Measurements from ENCODE around the gene PSMB9. TPM values are rescaled to one million over a fixed set of nuclear protein-coding genes. Genes with fewer than 3 reads are reported as not detected.
A peak's percentile ranks its signal among the peaks of the same experiment; 100 is the strongest.
"Not testable (repeated sequence)": the region's sequence is repeated elsewhere in the genome, so short reads cannot be mapped to it uniquely, and the experiment has no call there.

The PSMB9 gene
- total RNA-seq, 1 donor from 2014 or later = 7.8 TPM

DNA sequence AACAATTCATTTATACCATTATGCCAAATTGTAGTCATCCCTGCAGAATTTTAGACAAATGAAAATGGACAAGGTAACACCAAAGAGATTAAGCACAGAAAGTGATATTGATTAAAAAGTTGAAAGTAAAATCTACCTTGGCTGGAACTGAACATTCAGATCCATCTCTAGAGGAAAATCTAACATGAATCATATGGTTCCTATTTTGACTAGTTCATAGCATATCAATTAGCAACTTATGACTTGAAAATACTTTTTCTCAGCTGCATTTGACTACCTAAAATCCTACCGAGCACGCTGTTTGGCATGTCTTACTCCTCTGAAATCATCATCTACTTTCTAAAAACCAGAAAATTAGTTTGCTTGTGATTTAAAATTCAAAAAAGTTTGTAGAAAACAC, 22.6 kb downstream of the PSMB9 start:
- Histone ChIP-seq H3K9ac (ENCODE audit: low read depth in 1 of 3, low read length in 3 of 3) (no peak overlapping the region), H3K4me1 (ENCODE audit: control insufficient read depth in 3 of 3, insufficient read depth in 3 of 3, low read length in 3 of 3) (no peaks in the 10 kb centered on the region), H3K9me3 (ENCODE audit: control insufficient read depth in 3 of 3, low read length in 3 of 3) (no peaks in the 10 kb centered on the region), H3K36me3 (ENCODE audit: control insufficient read depth in 3 of 3, insufficient read depth in 3 of 3, low read length in 3 of 3) (no peaks in the 10 kb centered on the region), H3K4me3 (ENCODE audit: low read length in 3 of 3) (no peak overlapping the region), H3K27me3 (ENCODE audit: control insufficient read depth in 3 of 3, insufficient read depth in 3 of 3, low read length in 3 of 3) (peaks cover 6 to 7% (median 6%) of the 10 kb centered on the region in 3 donors), H3K27ac (ENCODE audit: low read depth, low read length) (no peak overlapping the region)

DNA sequence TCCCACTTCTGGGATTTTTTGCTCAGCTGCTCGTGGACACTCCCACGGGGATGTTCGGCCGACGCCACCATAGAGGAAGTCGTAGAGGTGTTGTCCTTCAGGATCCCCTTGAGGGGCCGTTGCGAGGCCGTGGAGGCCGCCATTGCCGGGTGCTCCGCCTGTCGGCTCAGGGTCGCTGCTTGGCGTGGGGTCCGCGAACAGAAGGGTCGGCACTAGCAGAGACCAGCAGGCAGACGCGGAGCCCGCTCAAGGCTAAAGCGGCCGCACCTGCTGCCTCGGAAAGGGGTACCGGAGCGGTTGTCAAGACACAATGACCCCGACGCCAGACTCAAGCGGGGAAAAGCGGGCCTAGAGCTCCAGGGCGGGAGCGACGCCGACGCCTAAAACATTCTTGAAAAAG, 25.7 kb downstream of the PSMB9 start:
- Histone ChIP-seq H3K27ac (ENCODE audit: low read depth, low read length) (no peak overlapping the region), H3K4me3 (ENCODE audit: low read length in 3 of 3) (no peak overlapping the region), H3K9me3 (ENCODE audit: control insufficient read depth in 3 of 3, low read length in 3 of 3) (no peaks in the 10 kb centered on the region), H3K36me3 (ENCODE audit: control insufficient read depth in 3 of 3, insufficient read depth in 3 of 3, low read length in 3 of 3) (no peaks in the 10 kb centered on the region), H3K27me3 (ENCODE audit: control insufficient read depth in 3 of 3, insufficient read depth in 3 of 3, low read length in 3 of 3) (peaks cover 6 to 7% (median 6%) of the 10 kb centered on the region in 3 donors), H3K9ac (ENCODE audit: low read depth in 1 of 3, low read length in 3 of 3) (no peak overlapping the region), H3K4me1 (ENCODE audit: control insufficient read depth in 3 of 3, insufficient read depth in 3 of 3, low read length in 3 of 3) (peaks cover 0 to 8% (median 0%) of the 10 kb centered on the region in 3 donors)

DNA sequence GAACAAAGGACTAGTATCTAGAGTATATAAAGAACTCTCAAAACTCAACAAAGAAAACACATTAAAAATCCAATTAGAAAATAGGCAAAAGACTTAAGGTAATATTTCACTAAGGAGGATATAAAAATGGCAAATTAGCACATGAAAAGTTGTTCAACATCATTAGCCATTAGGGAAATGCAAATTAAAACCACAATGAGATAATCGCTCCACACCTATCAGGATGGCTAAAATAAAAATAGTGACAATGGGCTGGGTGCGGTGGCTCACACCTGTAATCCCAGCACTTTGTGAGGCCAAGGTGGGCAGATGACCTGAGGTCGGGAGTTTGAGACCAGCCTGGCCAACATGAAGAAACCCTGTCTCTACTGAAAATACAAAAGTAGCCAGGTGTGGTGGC, 27.0 kb downstream of the PSMB9 start:
- not testable (repeated sequence) for H3K4me1 ChIP-seq (ENCODE audit: control insufficient read depth in 3 of 3, insufficient read depth in 3 of 3, low read length in 3 of 3)

DNA sequence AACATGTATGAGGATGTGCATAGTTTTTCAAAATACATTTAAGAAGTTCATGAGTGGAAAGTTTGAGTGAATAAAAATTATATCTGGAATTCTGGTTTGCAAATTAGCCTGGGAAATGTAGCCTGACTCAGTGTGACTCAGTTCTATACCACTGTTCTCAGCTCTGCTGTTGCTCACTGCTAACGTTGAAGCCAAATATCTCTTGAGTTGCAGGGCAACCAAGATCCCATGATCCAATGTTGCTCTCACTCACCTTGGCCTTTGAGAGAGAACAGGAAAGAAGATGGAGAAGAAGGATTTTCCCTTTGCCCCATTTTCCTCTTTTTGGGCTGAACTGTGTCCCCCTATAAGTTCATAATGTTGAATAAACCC, 28.9 kb downstream of the PSMB9 start:
- H3K27ac ChIP-seq (ENCODE audit: low read depth, low read length) = peak overlapping the region; percentile 42
- peaks cover 0 to 8% (median 0%) of the 10 kb centered on the region in 3 donors for H3K4me1 ChIP-seq (ENCODE audit: control insufficient read depth in 3 of 3, insufficient read depth in 3 of 3, low read length in 3 of 3)
- no peaks in the 10 kb centered on the region for H3K36me3 ChIP-seq (ENCODE audit: control insufficient read depth in 3 of 3, insufficient read depth in 3 of 3, low read length in 3 of 3)
- no peak overlapping the region for H3K4me3 ChIP-seq (ENCODE audit: low read length in 3 of 3)
- peaks cover 6 to 7% (median 6%) of the 10 kb centered on the region in 3 donors for H3K27me3 ChIP-seq (ENCODE audit: control insufficient read depth in 3 of 3, insufficient read depth in 3 of 3, low read length in 3 of 3)
- H3K9me3 ChIP-seq (ENCODE audit: control insufficient read depth in 3 of 3, low read length in 3 of 3) = no peaks in the 10 kb centered on the region
- H3K9ac ChIP-seq (ENCODE audit: low read depth in 1 of 3, low read length in 3 of 3) = no peak overlapping the region

More for the DNA sequence above, 27.0 kb downstream of the PSMB9 start:
- not testable (repeated sequence) for H3K36me3 ChIP-seq (ENCODE audit: control insufficient read depth in 3 of 3, insufficient read depth in 3 of 3, low read length in 3 of 3); H3K4me3 ChIP-seq (ENCODE audit: low read length in 3 of 3); H3K9me3 ChIP-seq (ENCODE audit: control insufficient read depth in 3 of 3, low read length in 3 of 3); H3K27me3 ChIP-seq (ENCODE audit: control insufficient read depth in 3 of 3, insufficient read depth in 3 of 3, low read length in 3 of 3); H3K9ac ChIP-seq (ENCODE audit: low read depth in 1 of 3, low read length in 3 of 3); H3K27ac ChIP-seq (ENCODE audit: low read depth, low read length)

DNA sequence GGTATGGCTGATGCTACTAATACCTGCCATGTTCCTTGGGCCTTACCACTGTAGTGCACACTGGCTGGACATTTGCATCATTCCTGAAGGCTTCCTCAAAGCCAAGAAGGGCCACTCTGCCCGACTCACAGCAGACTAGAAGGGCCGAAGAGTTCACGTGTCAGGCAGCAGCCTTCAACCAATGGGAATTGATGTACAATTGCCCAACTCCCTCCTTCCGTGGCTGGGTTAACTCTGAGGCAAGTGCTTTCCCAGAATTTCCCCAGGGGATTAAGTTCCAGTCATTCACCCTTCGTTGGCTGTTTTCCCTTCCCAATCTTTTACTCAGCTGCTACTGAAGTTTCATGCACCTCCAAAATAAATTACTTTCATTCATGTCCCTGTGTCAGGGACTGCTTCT, 29.8 kb downstream of the PSMB9 start:
- H3K9me3 ChIP-seq (ENCODE audit: control insufficient read depth in 3 of 3, low read length in 3 of 3) = no peaks in the 10 kb centered on the region
- H3K36me3 ChIP-seq (ENCODE audit: control insufficient read depth in 3 of 3, insufficient read depth in 3 of 3, low read length in 3 of 3) = no peaks in the 10 kb centered on the region
- H3K27ac ChIP-seq (ENCODE audit: low read depth, low read length) = peak overlapping the region; percentile 42
- peaks cover 6 to 7% (median 6%) of the 10 kb centered on the region in 3 donors for H3K27me3 ChIP-seq (ENCODE audit: control insufficient read depth in 3 of 3, insufficient read depth in 3 of 3, low read length in 3 of 3)
- H3K9ac ChIP-seq (ENCODE audit: low read depth in 1 of 3, low read length in 3 of 3) = no peak overlapping the region
- peaks cover 0 to 8% (median 0%) of the 10 kb centered on the region in 3 donors for H3K4me1 ChIP-seq (ENCODE audit: control insufficient read depth in 3 of 3, insufficient read depth in 3 of 3, low read length in 3 of 3)
- H3K4me3 ChIP-seq (ENCODE audit: low read length in 3 of 3) = no peak overlapping the region

DNA sequence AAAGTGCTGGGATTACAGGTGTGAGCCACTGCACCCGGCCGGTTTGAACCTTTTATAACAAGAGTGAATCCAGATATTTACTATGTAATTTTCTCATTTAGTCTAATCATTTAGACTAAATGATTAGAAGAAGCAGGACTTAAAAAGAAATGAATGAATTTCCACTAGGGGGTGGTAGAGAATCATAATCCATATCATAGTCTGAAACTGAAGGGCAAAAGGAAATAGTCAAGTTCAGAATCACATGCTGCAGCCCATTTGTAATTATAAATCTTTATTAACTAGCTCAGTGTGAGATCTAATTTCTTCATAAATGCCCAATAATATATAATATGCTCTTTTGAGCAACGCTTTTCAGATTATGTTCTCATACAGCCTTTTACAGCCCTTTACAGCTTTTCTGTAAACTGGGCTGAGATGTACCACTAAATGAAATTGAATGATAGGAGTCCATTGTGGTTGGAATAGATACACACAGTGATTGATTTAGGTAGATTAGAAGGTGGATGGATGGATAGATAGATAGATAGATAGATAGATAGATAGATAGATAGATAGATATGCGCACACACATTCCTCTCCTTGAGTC, 31.8 kb downstream of the PSMB9 start:
- H3K27ac ChIP-seq (ENCODE audit: low read depth, low read length) = no peak overlapping the region
- H3K4me3 ChIP-seq (ENCODE audit: low read length in 3 of 3) = no peak overlapping the region
- peaks cover 0 to 8% (median 0%) of the 10 kb centered on the region in 3 donors for H3K4me1 ChIP-seq (ENCODE audit: control insufficient read depth in 3 of 3, insufficient read depth in 3 of 3, low read length in 3 of 3)
- H3K27me3 ChIP-seq (ENCODE audit: control insufficient read depth in 3 of 3, insufficient read depth in 3 of 3, low read length in 3 of 3) = no peaks in the 10 kb centered on the region
- H3K9me3 ChIP-seq (ENCODE audit: control insufficient read depth in 3 of 3, low read length in 3 of 3) = no peaks in the 10 kb centered on the region
- no peak overlapping the region for H3K9ac ChIP-seq (ENCODE audit: low read depth in 1 of 3, low read length in 3 of 3)
- H3K36me3 ChIP-seq (ENCODE audit: control insufficient read depth in 3 of 3, insufficient read depth in 3 of 3, low read length in 3 of 3) = no peaks in the 10 kb centered on the region

DNA sequence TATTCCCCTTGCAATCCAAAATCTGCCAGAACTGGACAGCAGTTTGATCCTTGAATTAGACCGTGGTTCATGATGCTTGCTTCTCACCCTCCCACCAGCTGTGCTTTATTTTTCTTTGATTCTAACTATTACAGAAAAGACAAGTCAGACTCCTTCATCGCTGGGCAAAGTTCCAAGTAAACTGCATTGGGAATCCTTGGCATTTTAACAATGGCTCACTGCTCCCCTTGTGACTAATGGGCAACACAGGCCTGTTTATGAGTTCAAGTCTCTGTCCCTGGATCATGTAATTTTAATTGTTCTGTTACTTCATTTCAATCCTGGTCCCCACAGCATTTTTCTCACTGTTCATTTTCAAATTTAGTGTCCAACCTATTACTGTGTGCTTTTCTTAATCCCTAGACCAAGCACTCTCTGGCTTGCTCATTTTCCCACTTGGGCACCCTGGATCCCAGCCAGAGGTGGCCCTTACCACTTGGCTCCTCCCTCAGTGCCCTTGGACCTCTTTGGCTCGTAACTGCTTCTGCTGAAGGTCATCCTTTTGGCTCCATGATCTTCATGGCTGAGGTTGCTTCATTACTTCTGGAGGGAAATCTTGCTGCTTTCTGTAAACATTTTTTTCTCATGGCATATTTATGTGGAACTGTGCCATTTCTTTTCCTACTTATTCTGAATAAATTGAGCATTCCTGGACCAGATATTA, 32.8 kb downstream of the PSMB9 start:
- H3K27ac ChIP-seq (ENCODE audit: low read depth, low read length) = no peak overlapping the region
- H3K4me1 ChIP-seq (ENCODE audit: control insufficient read depth in 3 of 3, insufficient read depth in 3 of 3, low read length in 3 of 3) = peaks cover 0 to 8% (median 0%) of the 10 kb centered on the region in 3 donors
- H3K4me3 ChIP-seq (ENCODE audit: low read length in 3 of 3) = no peak overlapping the region
- no peaks in the 10 kb centered on the region for H3K9me3 ChIP-seq (ENCODE audit: control insufficient read depth in 3 of 3, low read length in 3 of 3)
- H3K9ac ChIP-seq (ENCODE audit: low read depth in 1 of 3, low read length in 3 of 3) = no peak overlapping the region
- no peaks in the 10 kb centered on the region for H3K36me3 ChIP-seq (ENCODE audit: control insufficient read depth in 3 of 3, insufficient read depth in 3 of 3, low read length in 3 of 3)
- no peaks in the 10 kb centered on the region for H3K27me3 ChIP-seq (ENCODE audit: control insufficient read depth in 3 of 3, insufficient read depth in 3 of 3, low read length in 3 of 3)

DNA sequence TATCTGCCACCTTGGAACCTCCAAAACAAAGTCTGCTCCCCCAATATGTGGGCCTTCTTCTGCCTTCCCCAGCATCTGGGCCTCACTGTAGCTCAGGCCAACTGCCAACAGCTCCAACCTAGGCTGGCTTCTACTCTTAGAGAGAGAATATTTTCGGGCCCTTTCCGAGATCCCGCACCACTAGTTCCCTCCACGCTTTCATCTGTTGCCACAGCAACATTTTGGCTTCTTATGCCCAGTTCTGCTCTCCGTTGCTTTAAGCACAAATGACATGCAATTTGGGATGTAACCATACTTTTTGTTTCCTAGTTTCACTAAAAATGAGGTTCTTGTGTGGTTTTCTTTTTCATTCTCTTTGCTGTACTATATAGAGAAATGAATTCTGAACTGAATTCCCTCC, 33.6 kb downstream of the PSMB9 start:
- Histone ChIP-seq H3K27me3 (ENCODE audit: control insufficient read depth in 3 of 3, insufficient read depth in 3 of 3, low read length in 3 of 3) (no peaks in the 10 kb centered on the region), H3K27ac (ENCODE audit: low read depth, low read length) (no peak overlapping the region), H3K4me1 (ENCODE audit: control insufficient read depth in 3 of 3, insufficient read depth in 3 of 3, low read length in 3 of 3) (peaks cover 0 to 8% (median 0%) of the 10 kb centered on the region in 3 donors), H3K9ac (ENCODE audit: low read depth in 1 of 3, low read length in 3 of 3) (no peak overlapping the region), H3K9me3 (ENCODE audit: control insufficient read depth in 3 of 3, low read length in 3 of 3) (no peaks in the 10 kb centered on the region), H3K4me3 (ENCODE audit: low read length in 3 of 3) (no peak overlapping the region), H3K36me3 (ENCODE audit: control insufficient read depth in 3 of 3, insufficient read depth in 3 of 3, low read length in 3 of 3) (no peaks in the 10 kb centered on the region)

DNA sequence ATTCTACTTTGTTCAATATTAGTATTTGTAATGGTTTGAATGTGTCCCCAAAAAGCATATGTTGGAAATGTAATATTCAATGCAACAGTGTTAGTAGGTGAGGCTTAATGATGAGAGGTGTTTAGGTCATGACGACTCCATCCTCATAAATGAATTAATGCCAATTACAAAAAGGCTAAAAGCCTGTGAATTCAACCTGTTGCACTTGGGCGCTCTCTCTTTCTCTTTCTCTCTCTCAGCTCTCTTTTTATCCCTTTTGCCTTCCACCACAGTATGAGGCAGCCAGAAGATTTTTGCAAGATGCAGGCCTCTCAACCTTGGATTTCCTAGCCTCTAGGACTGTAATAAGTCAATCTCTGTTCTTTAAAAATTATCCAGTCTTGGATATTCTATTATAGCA, 34.6 kb downstream of the PSMB9 start:
- peaks cover 0 to 8% (median 0%) of the 10 kb centered on the region in 3 donors for H3K4me1 ChIP-seq (ENCODE audit: control insufficient read depth in 3 of 3, insufficient read depth in 3 of 3, low read length in 3 of 3)
- no peak overlapping the region for H3K27ac ChIP-seq (ENCODE audit: low read depth, low read length)
- H3K36me3 ChIP-seq (ENCODE audit: control insufficient read depth in 3 of 3, insufficient read depth in 3 of 3, low read length in 3 of 3) = no peaks in the 10 kb centered on the region
- no peak overlapping the region for H3K4me3 ChIP-seq (ENCODE audit: low read length in 3 of 3)
- no peak overlapping the region for H3K9ac ChIP-seq (ENCODE audit: low read depth in 1 of 3, low read length in 3 of 3)
- H3K27me3 ChIP-seq (ENCODE audit: control insufficient read depth in 3 of 3, insufficient read depth in 3 of 3, low read length in 3 of 3) = no peaks in the 10 kb centered on the region
- H3K9me3 ChIP-seq (ENCODE audit: control insufficient read depth in 3 of 3, low read length in 3 of 3) = no peaks in the 10 kb centered on the region

DNA sequence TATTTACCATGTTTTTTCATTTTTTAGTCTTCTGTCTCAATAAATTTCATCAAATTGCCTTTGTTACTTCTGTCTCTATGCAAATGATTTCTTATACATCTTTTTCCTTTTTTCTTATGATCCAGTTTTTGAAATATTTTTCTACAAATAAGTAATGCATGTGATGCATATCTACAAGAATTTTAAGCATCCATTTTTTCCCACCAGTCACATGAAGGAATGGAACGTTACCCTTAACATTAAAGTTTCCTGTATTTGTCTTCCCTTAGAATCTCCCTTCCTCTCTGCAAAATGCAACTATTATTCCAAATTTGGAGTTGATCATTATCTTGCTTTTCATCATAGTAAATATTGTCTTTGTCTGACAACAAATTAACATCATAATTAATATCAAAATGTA, 35.5 kb downstream of the PSMB9 start:
- H3K27ac ChIP-seq (ENCODE audit: low read depth, low read length) = no peak overlapping the region
- no peaks in the 10 kb centered on the region for H3K27me3 ChIP-seq (ENCODE audit: control insufficient read depth in 3 of 3, insufficient read depth in 3 of 3, low read length in 3 of 3)

More for the DNA sequence above, 35.5 kb downstream of the PSMB9 start:
- Histone ChIP-seq H3K9ac (ENCODE audit: low read depth in 1 of 3, low read length in 3 of 3) (no peak overlapping the region), H3K36me3 (ENCODE audit: control insufficient read depth in 3 of 3, insufficient read depth in 3 of 3, low read length in 3 of 3) (no peaks in the 10 kb centered on the region), H3K9me3 (ENCODE audit: control insufficient read depth in 3 of 3, low read length in 3 of 3) (no peaks in the 10 kb centered on the region), H3K4me1 (ENCODE audit: control insufficient read depth in 3 of 3, insufficient read depth in 3 of 3, low read length in 3 of 3) (peaks cover 0 to 5% (median 5%) of the 10 kb centered on the region in 3 donors), H3K4me3 (ENCODE audit: low read length in 3 of 3) (no peak overlapping the region)
